T-helper 2 cell (primary cell): Measurements from ENCODE around the gene TGM6.

Experiments
- DNase-seq, 5 experiments: peaks; one replicate each; pipeline versions ENCODE4 v3.0.0 to v3.0.0-alpha.2; 2012 to 2022
- total RNA-seq, 2 donors: gene quantifications; one replicate each; lab custom pipeline; 2026; lab: John Stamatoyannopoulos, UW

The TGM6 gene
- 0 reads per million in 2 donors for total RNA-seq

- DNase-seq: no peak
Measured at GRCh38 chr20:2380601-2381000, at the start of gene TGM6. Gene TGM6, plus strand, starts transcription at chr20:2380901. Its CDS starts 68 bp downstream, at chr20:2380969.

- no peak for DNase-seq
Measured at GRCh38 chr20:2331106-2331505, 49.6 kb upstream of the TGM6 start.

- DNase-seq: no peak
Measured at GRCh38 chr20:2331901-2332565, 48.7 kb upstream of the TGM6 start.

- DNase-seq: no peak
Measured at GRCh38 chr20:2332711-2333110, 48.0 kb upstream of the TGM6 start.

DNA sequence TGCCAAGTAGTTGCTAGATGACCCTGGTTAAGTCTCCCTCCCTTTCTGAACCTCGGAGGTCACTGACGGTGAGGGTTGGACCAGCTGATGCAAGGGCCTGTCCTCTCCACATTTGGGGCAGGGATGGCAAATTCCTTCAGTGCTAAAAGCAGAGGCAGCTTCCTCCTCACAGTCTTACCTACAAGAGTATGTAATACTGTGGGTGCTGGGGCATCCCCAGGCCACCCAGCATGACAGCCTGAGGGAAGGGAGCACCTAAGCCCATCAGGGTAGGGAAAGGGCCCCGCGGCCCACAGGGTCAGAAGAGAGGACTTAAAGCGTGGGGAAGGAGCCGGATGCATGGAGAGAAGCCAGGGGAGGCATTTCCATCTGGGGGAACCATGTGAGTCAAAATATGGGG, 46.9 kb upstream of the TGM6 start:
- DNase-seq: no peak

GRCh38 chr20:2335096-2335870, 45.4 kb upstream of the TGM6 start:
- DNase-seq: no peak

DNA sequence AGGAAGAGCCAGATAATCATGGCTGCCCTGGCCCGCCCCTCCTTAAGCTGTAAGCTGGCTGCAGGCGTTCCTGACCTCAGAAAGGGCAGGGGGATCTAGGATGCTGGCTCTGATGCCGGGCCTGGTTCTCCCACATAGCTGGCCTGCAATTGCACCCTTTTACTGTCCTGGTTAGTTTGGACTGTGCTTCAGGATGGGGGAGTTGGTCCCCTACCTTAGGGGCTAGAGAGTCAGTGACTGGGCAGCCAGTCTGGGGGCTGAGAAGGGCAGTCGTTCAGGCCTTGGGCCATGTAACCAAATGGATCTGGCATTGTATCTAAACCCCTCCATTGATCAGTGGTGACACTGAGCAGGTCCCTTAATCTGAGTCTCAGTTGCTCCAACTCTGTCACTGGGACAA, 44.2 kb upstream of the TGM6 start:
- no peak for DNase-seq

GRCh38 chr20:2337142-2337541, 43.6 kb upstream of the TGM6 start:
- no peak for DNase-seq

DNA sequence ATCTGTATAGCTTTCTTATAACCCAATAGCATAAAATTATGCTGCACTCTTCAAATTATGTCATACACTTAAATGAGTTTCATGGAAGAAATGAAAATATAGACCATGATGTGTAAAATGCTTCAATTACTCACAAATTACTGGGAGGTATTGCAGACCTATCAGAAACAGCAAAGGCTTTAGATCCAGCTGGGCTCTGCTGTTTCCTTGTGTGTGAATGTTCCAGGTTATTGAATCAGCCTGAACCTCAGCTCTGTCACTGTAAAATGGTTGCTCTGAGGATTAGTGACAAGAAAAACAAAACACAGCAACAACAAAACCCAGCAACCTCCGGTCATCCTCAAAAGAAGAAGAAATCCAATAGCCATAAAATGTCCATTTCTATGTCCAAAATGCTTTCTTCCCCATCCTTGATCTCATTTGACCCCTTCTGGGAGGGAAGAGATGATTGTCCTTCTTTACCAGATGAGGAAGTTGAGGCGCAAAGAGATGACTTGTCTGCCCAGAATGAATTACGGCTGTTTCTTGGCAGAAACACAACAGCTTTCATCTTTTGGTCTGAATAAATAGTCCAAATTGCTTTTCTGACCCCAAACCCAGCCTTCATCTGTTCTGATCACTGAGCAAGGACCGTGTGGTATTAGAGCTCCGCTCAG, 42.2 kb upstream of the TGM6 start:
- no peak for DNase-seq

- no peak for DNase-seq
Measured at GRCh38 chr20:2340136-2340535, 40.6 kb upstream of the TGM6 start.

GRCh38 chr20:2340823-2341222, 39.9 kb upstream of the TGM6 start:
- no peak for DNase-seq

- no peak for DNase-seq
Measured at GRCh38 chr20:2341336-2341735, 39.4 kb upstream of the TGM6 start.

GRCh38 chr20:2342243-2342642, 38.5 kb upstream of the TGM6 start:
- DNase-seq: no peak

DNA sequence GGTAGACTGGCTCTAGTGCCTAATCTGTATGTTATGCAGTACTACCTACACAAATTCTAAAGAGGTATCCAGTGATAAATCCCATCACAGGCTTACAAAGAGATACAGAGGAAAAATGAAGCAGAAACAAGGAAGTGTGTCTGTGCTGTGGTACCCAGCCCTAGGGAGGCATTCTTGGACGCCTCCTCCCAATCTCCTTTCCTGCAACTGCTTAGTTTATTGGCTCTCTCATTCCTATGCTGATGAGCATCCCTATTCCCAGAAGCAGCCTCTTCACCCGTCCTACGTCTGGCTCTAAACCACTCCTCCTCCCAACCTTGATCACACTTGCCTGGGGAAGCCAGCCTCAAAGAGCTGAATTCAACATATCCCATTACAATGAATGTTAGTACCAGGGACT, 34.5 kb upstream of the TGM6 start:
- no peak for DNase-seq

- no peak for DNase-seq
Measured at GRCh38 chr20:2348336-2348735, 32.4 kb upstream of the TGM6 start.

DNA sequence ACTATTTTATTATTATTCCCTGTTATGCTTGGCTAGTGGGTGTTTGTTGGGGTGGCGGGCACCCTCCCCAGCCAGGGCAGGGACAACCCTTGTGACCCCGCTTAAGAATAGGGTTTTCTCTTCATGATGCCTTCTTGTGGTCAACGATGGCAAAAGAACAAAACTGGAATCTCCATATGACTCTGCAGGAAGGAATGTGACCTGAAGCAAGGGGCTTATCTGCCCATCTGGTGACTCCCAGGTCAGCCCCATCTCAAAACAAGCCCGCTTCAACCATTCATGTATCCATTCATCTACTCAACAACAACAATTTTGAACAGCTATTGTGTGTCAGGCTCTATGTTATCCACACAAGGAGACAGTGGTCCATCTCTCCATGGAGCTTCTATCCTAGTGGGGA, 30.9 kb upstream of the TGM6 start:
- no peak for DNase-seq

- no peak for DNase-seq
Measured at GRCh38 chr20:2350606-2351005, 30.1 kb upstream of the TGM6 start.

DNA sequence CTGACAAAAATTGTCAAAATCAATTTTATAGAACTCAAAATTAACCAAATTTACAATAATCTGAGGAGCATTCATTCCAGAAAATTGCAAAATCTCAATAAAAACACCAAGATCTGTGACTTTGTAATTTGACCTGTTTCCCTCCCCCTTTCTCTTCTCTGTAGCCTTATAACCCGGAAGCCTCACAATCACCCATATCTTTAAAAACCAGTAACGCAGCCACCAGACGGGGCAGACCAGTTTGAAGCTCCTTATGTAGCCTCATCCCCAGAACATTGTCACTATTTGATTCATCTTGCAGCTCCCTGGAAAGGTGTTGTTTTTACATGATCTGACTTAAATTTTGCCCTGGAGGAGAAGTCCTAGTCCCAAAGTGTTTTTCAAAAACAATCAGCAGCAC, 27.5 kb upstream of the TGM6 start:
- no peak for DNase-seq

DNA sequence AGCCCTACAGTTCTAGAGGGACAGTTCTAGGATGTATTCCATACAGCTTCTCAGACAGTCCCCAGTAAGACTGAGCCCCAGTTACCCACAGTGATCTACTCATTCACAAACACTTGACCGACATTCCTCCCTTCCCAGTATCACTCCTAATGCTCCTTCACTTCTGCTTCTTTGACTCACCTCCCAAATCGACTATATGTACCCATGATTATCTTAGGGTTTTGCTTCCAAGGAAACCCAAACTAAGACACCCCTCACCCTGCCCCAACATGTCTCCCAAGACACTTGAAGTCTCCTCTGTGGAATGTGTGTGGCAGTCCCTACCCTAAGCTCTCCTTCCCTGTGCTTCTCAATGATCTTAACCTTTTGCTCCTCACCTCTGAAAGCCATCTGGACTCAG, 23.6 kb upstream of the TGM6 start:
- DNase-seq: no peak

DNA sequence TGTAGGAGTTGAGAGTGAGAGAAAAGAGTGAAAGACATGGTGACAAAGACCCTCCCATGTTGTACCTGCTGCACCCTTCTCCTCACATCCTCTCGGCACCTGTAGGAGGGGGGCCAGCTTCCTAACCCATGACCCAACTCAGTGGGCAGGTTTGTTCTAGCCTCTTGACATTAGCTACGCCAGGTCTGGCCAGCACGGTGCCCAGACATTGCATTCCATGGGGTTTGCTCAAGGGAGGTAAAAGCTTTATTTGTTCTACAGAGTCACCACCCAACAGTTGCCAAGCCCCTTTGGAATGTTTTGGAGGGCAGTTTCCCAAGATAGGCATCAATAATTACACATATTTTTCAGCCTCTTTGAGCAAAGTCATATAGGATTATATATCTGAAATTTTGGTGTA, 22.7 kb upstream of the TGM6 start:
- no peak for DNase-seq

GRCh38 chr20:2361035-2361593, 19.6 kb upstream of the TGM6 start:
- no peak for DNase-seq

DNA sequence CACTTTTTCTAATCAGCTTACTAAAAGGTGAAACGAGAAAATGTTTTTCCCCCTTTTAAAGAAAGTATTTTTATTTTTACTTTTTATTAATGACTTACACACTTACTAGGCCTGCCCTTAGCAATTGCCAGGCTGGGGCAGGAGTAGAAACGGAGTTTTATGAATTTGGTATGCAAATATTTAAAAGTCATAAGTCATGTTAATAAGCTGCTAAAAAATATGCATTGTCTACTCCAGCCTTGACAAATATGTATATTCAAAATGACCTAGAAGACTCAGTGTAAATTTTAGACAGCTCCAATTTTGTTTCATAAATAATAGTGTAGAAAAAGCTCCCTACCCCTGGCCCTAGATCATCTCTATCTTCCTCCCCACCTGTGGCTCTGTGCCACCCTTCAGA, 17.5 kb upstream of the TGM6 start:
- no peak for DNase-seq

- no peak for DNase-seq
Measured at GRCh38 chr20:2363587-2363986, 17.1 kb upstream of the TGM6 start.

DNA sequence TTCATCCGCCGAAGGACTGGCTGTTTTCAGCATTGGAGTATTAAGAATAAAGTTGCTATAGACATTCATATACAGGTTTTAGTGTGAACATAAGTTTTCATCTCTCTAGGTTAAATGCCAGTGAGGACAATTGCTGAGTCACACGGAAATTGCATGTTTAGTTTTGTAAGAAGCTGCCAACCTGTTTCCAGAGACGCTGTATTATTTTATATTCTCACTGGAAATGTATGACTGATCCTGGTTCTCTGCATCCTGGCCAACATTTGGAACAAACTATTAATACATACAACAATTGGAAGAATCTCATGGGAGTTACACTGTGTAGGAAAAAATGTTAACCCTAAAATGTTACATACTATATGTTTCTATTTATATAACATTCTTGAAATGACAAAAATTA, 16.7 kb upstream of the TGM6 start:
- DNase-seq: no peak
